ENCODE data around the gene NSD1.

NSD1 gene

GRCh38 chr5:177188775-177189174 is 55.2 kb downstream of the NSD1 start:
- TF ChIP-seq ZBTB7A (IDR thresholded peaks at IDR 0.05; ENCODE audit: low read depth) (no peak), FOXM1 (IDR thresholded peaks at IDR 0.05; ENCODE audit: borderline replicate concordance, low read depth) (no peak), MAX (IDR thresholded peaks at IDR 0.05) (no peak), USF1 (IDR thresholded peaks at IDR 0.05) (no peak)

- TF ChIP-seq YY1 (IDR thresholded peaks at IDR 0.05; ENCODE audit: low read depth) (no peak), TAF1 (IDR thresholded peaks at IDR 0.05; ENCODE audit: low read depth) (no peak), REST (IDR thresholded peaks at IDR 0.05; ENCODE audit: low read depth) (no peak), MAX (IDR thresholded peaks at IDR 0.05) (no peak), CREB1 (IDR thresholded peaks at IDR 0.05; ENCODE audit: low read depth) (no peak), RAD21 (IDR thresholded peaks at IDR 0.05; ENCODE audit: low read depth) (no peak), TEAD4 (IDR thresholded peaks at IDR 0.05) (no peak), EP300 (IDR thresholded peaks at IDR 0.05; ENCODE audit: borderline replicate concordance) (no peak), EGR1 (IDR thresholded peaks at IDR 0.05) (no peak), FOXM1 (IDR thresholded peaks at IDR 0.05; ENCODE audit: borderline replicate concordance, low read depth) (no peak), NFIC (IDR thresholded peaks at IDR 0.05) (no peak), TCF12 (IDR thresholded peaks at IDR 0.05; ENCODE audit: low read depth) (no peak), CEBPB (IDR thresholded peaks at IDR 0.05) (no peak), ZBTB7A (IDR thresholded peaks at IDR 0.05; ENCODE audit: low read depth) (no peak), USF1 (IDR thresholded peaks at IDR 0.05) (no peak)
Observed at GRCh38 chr5:177189416-177189815, 55.8 kb downstream of the NSD1 start.

- no peak for TF ChIP-seq CREB1 (IDR thresholded peaks at IDR 0.05; ENCODE audit: low read depth)
- no peak for TF ChIP-seq EP300 (IDR thresholded peaks at IDR 0.05; ENCODE audit: borderline replicate concordance)
- no peak for TF ChIP-seq TCF12 (IDR thresholded peaks at IDR 0.05; ENCODE audit: low read depth)
- no peak for TF ChIP-seq NFIC (IDR thresholded peaks at IDR 0.05)
- no peak for TF ChIP-seq TAF1 (IDR thresholded peaks at IDR 0.05; ENCODE audit: low read depth)
- TF ChIP-seq FOXM1 (IDR thresholded peaks at IDR 0.05; ENCODE audit: borderline replicate concordance, low read depth), result no peak
- TF ChIP-seq TEAD4 (IDR thresholded peaks at IDR 0.05), result no peak
- TF ChIP-seq RAD21 (IDR thresholded peaks at IDR 0.05; ENCODE audit: low read depth), result no peak
- no peak for TF ChIP-seq YY1 (IDR thresholded peaks at IDR 0.05; ENCODE audit: low read depth)
- no peak for TF ChIP-seq EGR1 (IDR thresholded peaks at IDR 0.05)
- no peak for TF ChIP-seq CEBPB (IDR thresholded peaks at IDR 0.05)
- TF ChIP-seq MAX (IDR thresholded peaks at IDR 0.05), result no peak
- no peak for TF ChIP-seq REST (IDR thresholded peaks at IDR 0.05; ENCODE audit: low read depth)
Observed at GRCh38 chr5:177189965-177190364, 56.4 kb downstream of the NSD1 start.

- peak; percentile 52; the same call in 1 of the 2 replicates for TF ChIP-seq EP300 (IDR thresholded peaks at IDR 0.05; ENCODE audit: borderline replicate concordance)
- TF ChIP-seq MAX (IDR thresholded peaks at IDR 0.05), result peak; percentile 52
- peak; percentile 99 for TF ChIP-seq TEAD4 (IDR thresholded peaks at IDR 0.05)
- TF ChIP-seq TCF12 (IDR thresholded peaks at IDR 0.05; ENCODE audit: low read depth), result peak; percentile 49; the same call in 1 of the 2 replicates
- no peak for TF ChIP-seq EGR1 (IDR thresholded peaks at IDR 0.05)
Observed at GRCh38 chr5:177194268-177194667, 60.7 kb downstream of the NSD1 start.

GRCh38 chr5:177195307-177195952 is 61.9 kb downstream of the NSD1 start:
- TF ChIP-seq MAX (IDR thresholded peaks at IDR 0.05) (no peak), REST (IDR thresholded peaks at IDR 0.05; ENCODE audit: low read depth) (no peak), EP300 (IDR thresholded peaks at IDR 0.05; ENCODE audit: borderline replicate concordance) (no peak), TEAD4 (IDR thresholded peaks at IDR 0.05) (no peak), ZBTB7A (IDR thresholded peaks at IDR 0.05; ENCODE audit: low read depth) (no peak), FOXM1 (IDR thresholded peaks at IDR 0.05; ENCODE audit: borderline replicate concordance, low read depth) (no peak)
